ENCODE results near the gene CT47B1. TPM values are rescaled to one million over a fixed set of nuclear protein-coding genes. Genes with fewer than 3 reads are reported as not detected.
"Not testable (repeated sequence)": the region's sequence is repeated elsewhere in the genome, so short reads cannot be mapped to it uniquely, and the experiment has no call there.

The CT47B1 gene
- not detected in 2 replicates for total RNA-seq
- long read RNA-seq, result 0 reads

DNA sequence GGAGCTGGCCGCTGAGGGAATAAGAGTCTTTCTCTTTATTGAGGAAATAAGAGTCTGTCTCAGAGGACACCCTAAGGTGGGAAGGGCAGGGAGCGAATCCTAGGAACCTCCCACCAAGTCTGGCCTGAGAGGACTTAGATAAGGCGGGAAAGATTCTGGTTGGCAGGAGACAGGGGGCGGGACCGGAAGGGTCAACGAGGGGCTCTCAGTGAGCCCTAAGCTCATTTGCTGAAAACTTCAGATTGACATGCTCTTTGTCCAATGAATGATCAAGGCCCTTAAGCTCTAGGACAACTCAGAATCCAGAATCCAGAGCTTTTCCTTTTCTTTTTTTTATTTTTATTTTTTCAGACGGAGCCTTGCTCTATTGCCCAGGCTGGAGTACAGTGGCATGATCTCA, at the start of gene CT47B1:
TSS of gene CT47B1 (minus strand) at position 101 of the 400 bp plus-strand sequence. CDS start 196 bp downstream, outside the sequence.
- not testable (repeated sequence) for H3K4me3 Mint-ChIP-seq (ENCODE audit: low read depth); H3K27me3 Mint-ChIP-seq; H3K27ac Mint-ChIP-seq; DNase-seq (ENCODE audit: low spot score, unreplicated experiment); H3K4me1 Mint-ChIP-seq (ENCODE audit: low read depth); H3K36me3 Mint-ChIP-seq (ENCODE audit: insufficient read depth)
- H3K9me3 Mint-ChIP-seq (ENCODE audit: low read depth), result peaks cover 11% of the 10 kb centered on the region

DNA sequence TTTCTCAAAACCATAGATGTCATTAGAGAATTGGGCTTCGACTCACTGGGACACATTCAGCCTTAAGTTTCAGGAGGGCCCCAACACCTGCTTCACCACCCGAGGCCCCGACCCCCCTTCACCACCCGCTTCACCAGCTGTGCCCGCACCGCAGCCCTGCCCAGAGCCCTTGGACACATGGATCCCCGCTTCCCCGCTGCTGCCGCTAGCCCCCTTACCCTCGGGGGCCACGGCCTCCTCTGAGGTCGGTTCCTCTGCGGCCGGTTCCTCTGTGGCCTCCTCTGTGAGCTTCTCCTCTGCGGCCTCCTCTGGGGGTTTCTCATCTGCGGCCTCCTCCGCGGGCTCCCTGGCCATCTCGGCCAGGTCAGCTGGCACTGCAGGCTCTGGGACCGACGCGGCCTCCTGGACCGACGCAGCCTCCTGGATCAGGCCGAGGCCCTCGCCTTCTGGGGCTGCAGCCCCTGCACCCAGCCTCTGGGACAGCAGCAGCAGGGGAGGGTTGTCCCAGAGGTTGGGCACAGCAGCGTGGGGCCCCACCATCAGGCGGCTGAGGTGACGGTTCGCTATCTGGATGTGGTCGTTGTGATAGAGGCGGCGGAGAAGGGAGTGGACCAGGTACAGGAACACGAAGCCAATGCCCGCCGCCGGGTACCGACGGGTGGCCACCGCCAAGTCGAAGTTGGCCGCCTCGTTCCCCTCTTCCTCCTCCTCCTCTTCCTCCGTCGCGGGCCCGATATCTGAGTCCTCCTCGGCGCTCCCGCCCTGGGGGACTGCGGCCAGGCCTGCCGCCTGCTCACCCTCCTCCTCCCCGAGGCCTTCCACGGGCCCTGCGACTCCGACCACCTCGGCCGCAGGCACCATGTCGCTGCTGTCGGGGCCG, 748 bp downstream of the CT47B1 start:
- TF ChIP-seq, protein P1, sequence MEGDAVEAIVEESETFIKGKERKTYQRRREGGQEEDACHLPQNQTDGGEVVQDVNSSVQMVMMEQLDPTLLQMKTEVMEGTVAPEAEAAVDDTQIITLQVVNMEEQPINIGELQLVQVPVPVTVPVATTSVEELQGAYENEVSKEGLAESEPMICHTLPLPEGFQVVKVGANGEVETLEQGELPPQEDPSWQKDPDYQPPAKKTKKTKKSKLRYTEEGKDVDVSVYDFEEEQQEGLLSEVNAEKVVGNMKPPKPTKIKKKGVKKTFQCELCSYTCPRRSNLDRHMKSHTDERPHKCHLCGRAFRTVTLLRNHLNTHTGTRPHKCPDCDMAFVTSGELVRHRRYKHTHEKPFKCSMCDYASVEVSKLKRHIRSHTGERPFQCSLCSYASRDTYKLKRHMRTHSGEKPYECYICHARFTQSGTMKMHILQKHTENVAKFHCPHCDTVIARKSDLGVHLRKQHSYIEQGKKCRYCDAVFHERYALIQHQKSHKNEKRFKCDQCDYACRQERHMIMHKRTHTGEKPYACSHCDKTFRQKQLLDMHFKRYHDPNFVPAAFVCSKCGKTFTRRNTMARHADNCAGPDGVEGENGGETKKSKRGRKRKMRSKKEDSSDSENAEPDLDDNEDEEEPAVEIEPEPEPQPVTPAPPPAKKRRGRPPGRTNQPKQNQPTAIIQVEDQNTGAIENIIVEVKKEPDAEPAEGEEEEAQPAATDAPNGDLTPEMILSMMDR (IDR thresholded peaks at IDR 0.05; ENCODE audit: unreplicated experiment), result no peak
- no peaks in the 10 kb centered on the region for H3K36me3 Mint-ChIP-seq (ENCODE audit: insufficient read depth)
- no peak overlapping the region for H3K27ac Mint-ChIP-seq
- no peaks in the 10 kb centered on the region for H3K4me1 Mint-ChIP-seq (ENCODE audit: low read depth)
- H3K9me3 Mint-ChIP-seq (ENCODE audit: low read depth), result peaks cover 15% of the 10 kb centered on the region
- no peak overlapping the region for H3K4me3 Mint-ChIP-seq (ENCODE audit: low read depth)
- no peaks in the 10 kb centered on the region for H3K27me3 Mint-ChIP-seq
- DNase-seq (ENCODE audit: low spot score, unreplicated experiment), result no peak

DNA sequence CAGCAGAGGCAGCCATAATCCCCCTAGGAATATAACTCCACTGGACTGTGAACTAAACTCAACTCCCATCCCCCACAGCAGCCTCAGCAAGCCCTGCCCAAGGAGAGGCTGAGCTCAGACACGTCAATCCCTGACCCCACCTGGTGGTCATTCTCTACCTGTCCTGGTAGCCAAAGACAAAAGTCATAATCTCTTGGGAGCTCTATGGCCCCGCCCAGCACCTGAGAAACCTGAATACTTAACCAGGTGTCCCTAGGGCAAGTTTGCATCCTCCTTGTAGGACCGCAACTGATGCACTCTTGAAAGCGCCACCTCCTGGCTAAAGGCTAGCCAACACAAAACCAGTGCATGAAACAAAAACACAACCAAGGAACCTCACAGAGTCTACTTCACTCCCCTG, 18.4 kb downstream of the CT47B1 start:
- Mint-ChIP-seq H3K27ac (no peak overlapping the region), H3K4me3 (ENCODE audit: low read depth) (no peak overlapping the region), H3K36me3 (ENCODE audit: insufficient read depth) (peaks cover 2% of the 10 kb centered on the region), H3K4me1 (ENCODE audit: low read depth) (peaks cover 11% of the 10 kb centered on the region), H3K27me3 (no peaks in the 10 kb centered on the region), H3K9me3 (ENCODE audit: low read depth) (peaks cover 39% of the 10 kb centered on the region)
- no peak for DNase-seq (ENCODE audit: low spot score, unreplicated experiment)
- TF ChIP-seq, protein P1 (IDR thresholded peaks at IDR 0.05; ENCODE audit: unreplicated experiment), result peak; percentile 8

DNA sequence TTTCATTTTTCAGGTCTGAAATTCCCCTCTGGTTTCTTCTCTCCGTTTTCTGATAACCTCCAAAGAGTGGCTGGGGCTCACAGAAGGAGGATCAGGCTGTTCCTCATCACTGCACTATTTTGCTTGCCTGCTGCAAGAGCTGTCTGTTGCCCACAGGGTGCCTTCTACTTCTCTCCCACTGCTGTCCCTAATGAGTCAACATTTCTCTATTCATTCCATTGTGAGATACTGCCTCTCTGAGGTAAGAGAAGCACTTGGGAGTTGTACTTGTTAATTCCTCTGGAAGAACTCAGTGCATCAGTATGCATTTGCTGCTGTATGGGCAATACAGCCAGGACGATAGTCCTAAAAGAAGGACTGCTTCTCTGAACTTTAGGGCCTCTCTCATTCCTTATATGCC, 34.8 kb downstream of the CT47B1 start:
- H3K4me3 Mint-ChIP-seq (ENCODE audit: low read depth), result no peak overlapping the region
- TF ChIP-seq, protein P1 (IDR thresholded peaks at IDR 0.05; ENCODE audit: unreplicated experiment), result no peak
- no peaks in the 10 kb centered on the region for H3K4me1 Mint-ChIP-seq (ENCODE audit: low read depth)
- peaks cover 22% of the 10 kb centered on the region for H3K9me3 Mint-ChIP-seq (ENCODE audit: low read depth)
- H3K27ac Mint-ChIP-seq, result no peak overlapping the region
- H3K36me3 Mint-ChIP-seq (ENCODE audit: insufficient read depth), result no peaks in the 10 kb centered on the region
- DNase-seq (ENCODE audit: low spot score, unreplicated experiment), result no peak
- H3K27me3 Mint-ChIP-seq, result no peaks in the 10 kb centered on the region

DNA sequence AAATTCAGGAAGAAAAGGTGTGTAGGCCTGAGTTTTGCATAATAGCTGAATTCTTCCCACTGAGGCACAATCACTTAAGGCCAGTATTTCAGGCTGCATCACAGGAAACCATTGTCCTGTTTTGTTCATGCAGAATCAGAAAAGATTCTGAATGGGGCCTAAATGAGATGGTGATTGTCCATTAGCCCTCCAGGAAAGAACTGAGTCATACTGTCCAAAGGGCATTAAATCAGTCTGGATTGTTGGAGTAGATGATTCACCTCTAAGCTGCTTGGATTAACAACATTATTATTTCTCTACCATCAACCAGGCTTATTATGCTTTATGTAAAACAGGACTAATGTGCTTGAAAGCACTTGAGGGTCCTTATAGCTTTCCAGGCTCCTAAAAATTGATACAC, 36.2 kb downstream of the CT47B1 start:
- Mint-ChIP-seq H3K9me3 (ENCODE audit: low read depth) (peaks cover 16% of the 10 kb centered on the region), H3K4me1 (ENCODE audit: low read depth) (no peaks in the 10 kb centered on the region), H3K4me3 (ENCODE audit: low read depth) (no peak overlapping the region), H3K36me3 (ENCODE audit: insufficient read depth) (no peaks in the 10 kb centered on the region), H3K27ac (no peak overlapping the region), H3K27me3 (no peaks in the 10 kb centered on the region)
- DNase-seq (ENCODE audit: low spot score, unreplicated experiment), result no peak
- TF ChIP-seq, protein P1 (IDR thresholded peaks at IDR 0.05; ENCODE audit: unreplicated experiment), result no peak

DNA sequence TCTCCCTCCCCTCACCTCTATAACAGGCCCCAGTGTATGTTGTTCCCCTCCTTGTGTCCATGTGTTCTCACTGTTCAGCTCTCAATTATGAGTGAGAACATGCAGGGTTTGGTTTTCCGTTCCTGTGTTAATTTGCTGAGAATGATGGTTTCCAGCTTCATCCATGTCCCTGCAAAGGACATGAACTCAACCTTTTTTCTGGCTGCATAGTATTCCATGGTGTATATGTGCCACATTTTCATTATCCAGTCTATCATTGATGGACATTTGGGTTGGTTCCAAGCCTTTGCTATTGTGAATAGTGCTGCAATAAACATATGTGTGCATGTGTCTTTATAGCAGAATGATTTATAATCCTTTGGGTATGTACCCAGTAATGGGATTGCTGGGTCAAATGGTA, 48.5 kb downstream of the CT47B1 start:
- H3K4me1 Mint-ChIP-seq (ENCODE audit: low read depth); H3K4me3 Mint-ChIP-seq (ENCODE audit: low read depth); H3K27me3 Mint-ChIP-seq; DNase-seq (ENCODE audit: low spot score, unreplicated experiment); H3K36me3 Mint-ChIP-seq (ENCODE audit: insufficient read depth): not testable (repeated sequence)
- peaks cover 54% of the 10 kb centered on the region for H3K9me3 Mint-ChIP-seq (ENCODE audit: low read depth)
- peak overlapping the region; percentile 7 for H3K27ac Mint-ChIP-seq
